ENCODE measurements around the gene MRGPRX1.
"Not testable (repeated sequence)": the region's sequence is repeated elsewhere in the genome, so short reads cannot be mapped to it uniquely, and the experiment has no call there.

Gene MRGPRX1

DNA sequence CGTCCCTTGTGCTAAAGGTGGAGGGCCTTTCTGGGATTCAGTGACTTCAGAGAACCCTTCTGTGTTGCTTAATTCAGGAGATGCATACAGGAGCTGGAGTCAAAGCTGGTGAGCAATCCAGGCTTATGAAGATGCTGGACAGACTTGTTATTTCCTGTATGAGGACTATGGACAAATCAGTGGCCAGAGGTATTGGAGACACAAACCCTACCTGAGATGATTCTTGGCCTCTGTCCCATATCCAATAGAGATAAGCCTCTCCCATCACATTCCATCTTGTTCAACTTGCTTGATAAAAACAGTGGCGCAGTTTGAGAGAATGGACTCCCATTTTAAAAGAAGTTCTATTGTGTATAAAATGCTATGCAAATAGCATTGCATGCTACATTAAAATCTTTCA, at the start of gene MRGPRX1:
MRGPRX1 (minus strand) TSS at position 101 of the 400 bp plus-strand sequence. CDS start 4,630 bp downstream, outside the sequence.
- DNase-seq: no peak

DNA sequence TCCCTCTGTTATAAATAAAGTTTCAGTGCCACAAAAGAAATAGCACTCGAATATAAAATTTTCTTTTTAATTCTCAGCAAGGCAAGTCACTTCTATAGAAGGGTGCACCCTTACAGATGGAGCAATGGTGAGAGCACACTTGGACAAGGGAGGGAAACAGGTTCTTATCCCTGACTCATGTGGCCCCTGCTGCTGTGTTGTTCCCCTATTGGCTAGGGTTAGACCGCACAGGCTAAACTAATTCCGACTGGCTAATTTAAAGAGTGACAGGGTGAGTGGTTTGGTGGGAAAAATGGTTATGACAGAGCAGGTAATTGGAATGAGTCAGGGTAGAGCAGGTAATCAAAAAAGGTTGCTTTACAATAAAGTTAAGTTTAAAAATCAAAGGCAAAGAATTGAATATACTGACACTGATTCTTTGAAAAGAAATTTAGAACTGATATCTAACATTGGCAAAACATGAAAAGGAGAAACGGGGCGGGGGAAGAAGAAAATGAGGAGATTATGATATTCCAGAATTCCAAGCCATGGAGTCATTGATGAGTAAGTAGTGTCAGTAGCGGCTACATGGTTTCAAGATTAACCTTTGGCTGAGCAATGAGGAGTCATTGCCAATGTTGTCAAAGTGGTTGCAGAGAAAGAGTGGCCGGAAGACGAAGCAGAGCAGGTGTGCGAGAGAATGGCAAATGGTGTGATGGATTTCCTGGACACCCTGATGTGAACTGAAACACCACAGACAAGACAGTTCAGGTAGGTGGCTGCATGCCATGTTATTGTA, 48.4 kb upstream of the MRGPRX1 start:
- no peak for DNase-seq

DNA sequence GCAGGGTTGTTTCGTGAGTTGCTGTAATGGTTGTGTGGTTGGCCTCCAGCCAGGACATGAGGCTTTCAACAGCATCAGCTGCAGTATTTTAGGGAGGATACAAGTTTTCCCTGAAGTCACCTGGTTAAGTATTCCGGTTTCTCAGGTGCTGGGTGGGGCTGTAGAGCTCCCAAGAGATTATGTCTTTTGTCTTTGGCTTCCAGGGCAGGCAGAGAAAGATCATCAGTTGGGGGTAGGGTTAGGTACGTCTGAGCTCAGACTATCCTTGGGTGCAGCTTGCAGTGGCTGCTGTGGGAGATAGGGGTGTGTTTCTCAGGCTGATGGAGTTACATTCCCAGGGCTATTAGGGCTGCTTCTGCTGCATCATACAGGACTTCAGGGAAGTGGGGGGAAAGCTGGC, 47.5 kb upstream of the MRGPRX1 start:
- DNase-seq: no peak

DNA sequence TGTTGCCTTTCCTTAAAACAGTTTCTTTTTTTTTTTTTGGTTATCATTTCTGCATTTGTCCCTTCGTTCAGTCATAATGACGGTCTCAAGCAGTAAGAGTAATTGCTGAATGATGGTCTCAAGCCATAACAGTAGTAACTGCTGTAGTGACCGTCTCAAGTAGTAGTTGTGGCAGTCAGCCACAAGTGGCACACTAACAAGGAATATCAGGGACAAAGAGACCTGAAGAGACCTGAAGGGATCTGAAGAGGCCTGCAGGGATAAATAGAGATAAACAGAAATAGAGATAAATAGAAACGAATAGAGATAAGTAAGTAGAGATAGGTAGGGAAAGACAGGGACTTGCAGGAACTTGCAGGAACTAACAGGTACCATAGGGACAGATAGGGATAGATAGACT, 42.7 kb upstream of the MRGPRX1 start:
- no peak for DNase-seq

DNA sequence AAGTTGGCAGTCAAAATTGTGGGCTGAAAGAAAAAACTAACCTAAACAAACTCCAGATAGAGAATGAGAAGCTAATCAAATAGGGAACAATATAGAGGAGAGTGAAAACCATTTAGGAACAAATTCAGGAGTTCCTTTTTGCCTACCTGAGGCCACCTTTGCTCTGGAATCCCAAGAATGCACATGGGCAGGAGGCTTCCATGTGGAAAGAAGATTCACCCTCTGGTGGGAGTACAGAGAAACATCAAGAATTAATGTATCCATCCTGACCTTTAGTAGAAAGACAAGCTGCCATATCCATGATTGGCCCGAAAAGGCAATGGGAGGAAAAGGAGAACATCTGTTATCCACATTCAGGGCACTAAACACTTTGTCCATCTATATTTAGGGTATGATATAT, 35.0 kb upstream of the MRGPRX1 start:
- DNase-seq: no peak

DNA sequence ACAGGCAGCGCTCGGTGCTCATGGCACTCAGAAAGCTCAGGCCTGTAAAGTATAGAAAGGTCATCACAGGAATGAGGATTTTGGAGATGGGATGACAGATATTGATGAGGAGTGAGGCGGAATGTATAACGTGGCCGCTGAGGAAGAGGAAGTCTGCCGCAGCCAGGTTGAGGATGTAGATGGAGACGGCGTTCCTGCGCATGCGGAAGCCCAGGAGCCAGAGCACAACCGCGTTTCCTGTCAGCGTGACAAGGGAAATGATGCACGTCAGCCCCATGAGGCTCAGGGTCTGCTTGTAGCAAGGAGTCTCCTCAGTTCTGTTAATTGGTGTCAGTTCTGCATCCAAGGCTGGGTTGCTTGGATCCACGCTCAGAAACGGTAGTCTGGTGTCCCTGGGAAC, 33.1 kb upstream of the MRGPRX1 start:
- DNase-seq: no peak

DNA sequence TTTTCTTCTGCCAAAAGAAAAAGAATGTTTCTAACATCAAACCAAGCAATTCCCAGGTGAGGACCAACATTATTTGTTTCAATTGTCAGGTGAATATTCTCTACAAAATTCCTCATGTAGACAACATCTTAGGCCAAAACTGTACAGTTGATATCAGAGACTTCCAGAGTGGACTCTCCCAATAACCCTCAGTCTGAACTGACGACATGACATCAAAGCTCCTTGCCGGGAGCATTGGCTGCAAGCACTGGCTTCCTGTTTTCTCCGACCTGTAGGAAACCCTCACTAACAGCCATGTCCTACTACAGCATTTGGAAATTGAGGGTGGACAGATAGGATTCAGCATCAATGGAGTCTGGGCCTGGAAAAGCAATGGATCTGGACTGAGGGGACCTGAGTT, 30.5 kb upstream of the MRGPRX1 start:
- DNase-seq: no peak

DNA sequence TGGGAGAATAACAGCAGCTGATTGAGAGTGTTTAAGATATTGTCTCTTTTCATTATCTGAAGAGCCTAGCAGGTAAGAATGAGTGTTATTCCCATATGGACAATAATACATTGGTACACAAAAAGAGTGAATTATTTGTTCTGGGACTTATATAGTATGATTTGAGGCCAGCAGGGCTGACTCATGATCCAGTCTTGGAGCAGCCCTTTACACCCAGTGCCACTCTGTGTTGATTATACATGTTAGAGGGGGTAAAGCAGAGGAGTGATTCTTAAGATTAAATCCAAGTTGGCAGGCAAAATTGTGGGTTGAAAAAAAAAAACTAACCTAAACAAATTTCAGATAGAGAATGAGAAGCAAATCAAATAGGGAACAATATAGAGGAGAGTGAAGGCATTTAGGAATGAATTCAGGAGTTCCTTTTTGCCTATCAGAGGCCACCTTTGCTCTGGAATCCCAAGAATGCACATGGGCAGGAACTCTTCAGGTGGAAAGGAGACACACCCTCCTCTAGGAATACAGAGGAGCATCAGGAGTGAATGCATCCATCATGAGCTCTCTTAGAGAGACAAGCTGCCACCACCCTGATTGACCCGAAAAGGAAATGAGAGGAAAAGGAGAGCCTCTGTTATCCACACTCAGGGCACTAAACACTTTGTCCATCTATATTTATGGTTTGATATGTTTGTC, 19.2 kb upstream of the MRGPRX1 start:
- no peak for DNase-seq

DNA sequence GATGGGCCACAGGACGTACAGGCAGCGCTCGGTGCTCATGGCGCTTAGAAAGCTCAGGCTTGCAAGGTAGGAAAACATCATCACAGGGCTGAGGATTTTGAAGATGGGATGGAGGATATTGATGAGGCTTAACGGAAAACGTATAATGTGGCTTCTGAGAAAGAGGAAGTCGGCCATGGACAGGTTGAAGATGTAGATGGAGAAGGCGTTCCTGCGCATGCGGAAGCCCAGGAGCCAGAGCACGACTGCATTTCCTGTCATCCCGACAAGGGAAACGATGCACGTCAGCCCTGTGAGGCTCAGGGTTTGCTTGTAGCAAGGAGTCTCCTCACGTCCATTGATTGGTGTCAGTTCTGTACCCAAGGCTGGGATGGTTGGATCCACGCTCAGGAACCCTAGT, 17.4 kb upstream of the MRGPRX1 start:
- DNase-seq: no peak

DNA sequence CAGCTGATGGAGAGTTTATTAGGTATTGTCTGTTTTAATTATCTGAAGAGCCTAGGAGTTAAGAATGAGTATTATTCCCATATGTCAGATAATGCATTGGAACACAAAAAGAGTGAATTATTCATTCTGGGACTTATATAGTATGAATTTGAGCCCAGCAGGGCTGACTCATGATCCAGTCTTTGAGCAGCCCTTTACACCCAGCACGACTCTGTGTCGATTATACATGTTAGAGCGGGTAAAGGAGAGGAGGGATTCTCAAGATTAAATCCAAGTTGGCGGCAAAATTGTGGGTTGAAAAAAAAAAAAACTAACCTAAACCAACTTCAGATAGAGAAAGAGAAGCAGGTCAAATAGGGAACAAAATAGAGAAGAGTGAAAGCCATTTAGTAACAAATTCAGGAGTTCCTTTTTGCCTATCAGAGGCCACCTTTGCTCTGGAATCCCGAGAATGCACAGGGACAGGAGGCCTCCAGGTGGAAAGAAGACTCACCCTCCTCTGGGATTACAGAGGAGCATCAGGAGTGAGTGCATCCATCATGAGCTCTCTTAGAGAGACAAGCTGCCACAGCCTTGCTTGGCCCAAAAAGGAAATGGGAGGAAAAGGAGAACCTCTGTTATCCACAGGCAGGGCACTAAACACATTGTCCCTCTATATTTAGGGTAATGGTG, 3.1 kb downstream of the MRGPRX1 start:
- no peak for DNase-seq

DNA sequence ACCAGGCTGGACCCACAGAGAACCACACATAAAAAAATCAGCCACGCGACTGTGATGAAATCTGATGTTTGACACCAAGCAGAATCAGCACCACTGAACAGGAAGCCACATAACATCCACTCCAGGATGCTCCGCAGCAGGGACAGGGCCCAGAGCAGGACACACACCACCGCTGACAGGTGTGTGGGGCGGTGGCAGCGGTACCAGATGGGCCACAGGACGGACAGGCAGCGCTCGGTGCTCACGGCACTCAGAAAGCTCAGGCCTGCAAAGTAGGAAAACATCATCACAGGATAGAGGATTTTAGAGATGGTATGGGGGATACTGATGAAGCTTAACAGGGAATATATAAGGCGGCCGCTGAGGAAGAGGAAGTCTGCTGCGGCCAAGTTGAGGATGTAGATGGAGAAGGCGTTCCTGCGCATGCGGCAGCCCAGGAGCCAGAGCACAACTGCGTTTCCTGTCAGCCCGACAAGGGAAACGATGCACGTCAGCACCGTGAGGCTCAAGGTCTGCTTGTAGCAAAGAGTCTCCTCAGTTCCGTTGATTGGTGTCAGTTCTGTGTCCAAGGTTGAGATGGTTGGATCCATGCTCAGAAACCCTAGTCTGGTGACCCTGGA, 4.9 kb downstream of the MRGPRX1 start:
- no peak for DNase-seq

DNA sequence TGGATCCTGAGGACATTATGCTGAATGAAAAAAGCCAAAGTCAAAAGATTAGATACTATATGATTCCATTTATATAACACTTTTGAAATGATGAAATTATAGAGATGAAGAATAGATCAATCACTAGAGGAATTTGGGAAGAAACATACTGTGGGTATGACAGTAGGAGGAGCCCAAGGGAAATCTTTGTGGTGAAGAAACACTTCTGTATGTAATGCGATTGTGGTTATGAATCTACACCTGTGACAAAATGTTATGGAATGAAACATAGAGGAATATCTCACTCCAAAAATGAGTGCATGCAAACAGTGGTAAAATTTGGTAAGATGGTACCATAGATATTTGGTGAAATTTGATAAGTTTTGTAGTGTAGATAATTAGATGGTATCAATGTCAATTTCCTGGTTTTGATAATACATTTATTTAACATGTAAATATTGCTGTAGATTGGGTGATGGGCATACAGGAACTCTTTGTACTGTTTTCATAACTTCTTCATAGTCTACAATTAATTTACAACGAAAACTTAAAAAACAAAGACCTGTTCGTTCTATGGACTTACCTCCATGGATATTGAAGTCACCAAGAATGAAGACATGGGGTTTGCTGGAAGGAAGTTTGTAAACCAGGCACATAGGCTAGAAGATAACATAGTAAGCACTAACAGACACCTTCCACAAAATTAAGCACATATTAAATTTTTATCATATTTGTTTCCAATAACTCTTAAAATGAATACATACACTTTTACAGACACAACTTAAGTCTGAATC, 11.5 kb downstream of the MRGPRX1 start:
- no peak for DNase-seq

DNA sequence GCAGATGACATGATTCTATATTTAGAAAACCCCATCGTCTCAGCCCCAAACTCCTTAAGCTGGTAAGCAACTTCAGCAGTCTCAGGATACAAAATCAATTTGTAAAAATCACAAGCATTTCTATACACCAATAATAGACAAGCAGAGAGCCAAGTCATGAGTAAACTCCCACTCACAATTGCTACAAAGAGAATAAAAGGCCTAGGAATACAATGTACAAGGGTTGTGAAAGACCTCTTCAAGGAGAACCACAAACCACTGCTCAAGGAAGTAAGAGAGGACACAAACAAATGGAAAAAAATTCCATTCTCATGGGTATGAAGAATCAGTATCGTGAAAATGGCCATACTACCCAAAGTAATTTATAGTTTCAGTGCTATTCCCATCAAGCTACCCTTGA, 13.8 kb downstream of the MRGPRX1 start:
- not testable (repeated sequence) for DNase-seq

DNA sequence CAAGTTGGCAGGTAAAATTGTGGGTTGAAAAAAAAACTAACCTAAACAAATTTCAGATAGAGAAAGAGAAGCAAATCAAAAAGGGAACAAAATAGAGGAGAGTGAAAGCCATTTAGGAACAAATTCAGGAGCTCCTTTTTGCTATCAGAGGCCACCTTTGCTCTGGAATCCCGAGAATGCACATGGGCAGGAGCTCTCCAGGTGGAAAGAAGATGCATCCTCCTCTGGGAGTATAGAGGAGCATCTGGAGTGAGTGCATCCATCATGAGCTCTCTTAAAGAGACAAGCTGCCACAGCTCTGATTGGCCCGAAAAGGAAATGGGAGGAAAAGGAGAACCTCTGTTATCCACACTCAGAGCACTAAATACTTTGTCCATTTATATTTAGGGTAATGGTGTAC, 26.3 kb downstream of the MRGPRX1 start:
- no peak for DNase-seq

DNA sequence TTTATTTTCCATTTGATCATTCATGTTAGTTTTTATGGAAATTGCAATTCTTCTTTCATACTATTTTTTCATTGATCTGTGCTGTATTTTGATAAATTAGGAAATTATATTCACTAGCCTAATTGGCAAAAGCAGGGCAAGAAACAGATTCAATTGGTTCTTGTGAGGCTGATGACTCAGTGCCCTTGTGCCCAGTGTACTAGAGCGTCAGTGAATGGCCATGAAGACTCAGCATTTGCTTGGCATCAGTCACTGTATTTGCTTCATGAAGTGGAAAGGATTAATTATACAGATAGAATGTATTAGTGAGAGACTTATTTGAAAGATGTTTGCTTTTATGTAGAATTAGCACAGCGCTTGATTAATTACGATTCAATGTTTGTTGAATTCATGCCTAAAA, 31.8 kb downstream of the MRGPRX1 start:
- no peak for DNase-seq

DNA sequence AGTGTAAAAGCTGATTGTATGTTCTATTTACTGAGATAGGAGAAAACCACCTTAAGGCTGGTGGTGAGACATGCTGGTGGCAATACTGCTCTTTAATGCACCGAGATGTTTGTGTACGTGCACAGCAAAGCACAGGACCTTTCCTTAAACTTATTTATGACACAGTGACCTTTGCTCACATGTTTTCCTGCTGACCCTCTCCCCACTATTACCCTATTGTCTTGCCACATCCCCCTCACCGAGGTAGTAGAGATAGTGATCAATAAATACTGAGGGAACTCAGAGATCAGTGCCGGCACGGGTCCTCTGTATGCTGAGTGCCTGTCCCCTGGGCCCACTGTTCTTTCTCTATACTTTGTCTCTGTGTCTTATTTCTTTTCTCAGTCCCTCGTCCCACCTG, 38.6 kb downstream of the MRGPRX1 start:
- DNase-seq: not testable (repeated sequence)

DNA sequence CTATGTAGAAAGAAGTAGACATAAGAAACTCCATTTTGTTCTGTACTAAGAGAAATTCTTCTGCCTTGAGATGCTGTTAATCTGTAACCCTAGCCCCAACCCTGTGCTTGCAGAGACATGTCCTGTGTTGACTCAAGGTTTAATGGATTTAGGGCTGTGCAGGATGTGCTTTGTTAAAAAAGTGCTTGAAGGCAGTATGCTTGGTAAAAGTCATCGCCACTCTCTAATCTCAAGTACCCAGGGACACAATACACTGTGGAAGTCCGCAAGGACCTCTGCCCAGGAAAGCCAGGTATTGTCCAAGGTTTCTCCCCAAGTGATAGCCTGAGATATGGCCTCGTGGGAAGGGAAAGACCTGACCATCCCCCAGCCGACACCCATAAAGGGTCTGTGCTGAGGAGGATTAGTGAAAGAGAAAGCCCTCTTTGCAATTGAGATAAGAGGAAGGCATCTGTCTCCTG, 39.0 kb downstream of the MRGPRX1 start:
- DNase-seq: not testable (repeated sequence)

DNA sequence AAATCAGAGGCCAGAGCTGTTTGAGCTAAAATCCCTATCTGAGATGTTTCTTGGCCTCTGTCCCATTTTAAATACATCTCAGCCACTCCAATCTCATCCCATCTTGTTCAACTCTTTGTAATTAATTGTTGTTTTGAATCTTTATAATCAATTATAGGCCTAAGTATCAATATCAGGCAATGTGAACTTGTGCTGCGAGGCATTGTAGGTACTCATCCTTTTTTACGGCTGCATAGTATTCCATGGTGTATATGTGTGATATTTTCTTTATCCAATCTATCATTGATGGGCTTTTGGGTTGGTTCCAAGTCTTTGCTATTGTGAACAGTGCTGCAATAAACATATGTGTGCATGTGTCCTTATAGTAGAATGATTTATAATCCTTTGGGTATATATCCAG, 47.5 kb downstream of the MRGPRX1 start:
- not testable (repeated sequence) for DNase-seq

DNA sequence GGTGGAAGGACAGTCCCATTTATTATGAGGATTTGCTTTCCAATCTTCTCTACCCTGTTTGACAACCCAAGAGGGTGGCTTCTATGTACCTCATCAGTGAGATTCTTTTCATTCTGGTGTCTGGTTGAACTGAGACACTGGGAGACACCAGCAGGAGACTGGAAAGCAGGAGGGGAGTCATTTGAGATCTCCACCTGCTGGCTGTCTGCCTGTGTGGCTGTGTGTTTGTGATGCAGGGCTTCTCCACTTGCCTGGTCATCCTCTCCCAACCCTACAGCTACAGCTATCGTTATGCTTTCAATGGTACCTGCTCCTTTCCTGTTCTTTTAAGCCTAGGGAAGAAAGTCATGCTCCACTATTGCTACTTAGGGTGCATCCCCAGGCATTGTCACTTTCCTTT, 48.6 kb downstream of the MRGPRX1 start:
- no peak for DNase-seq
